Measurements from ENCODE around the gene GIT2. TPM values are rescaled to one million over a fixed set of nuclear protein-coding genes. Genes with fewer than 3 reads are reported as not detected.
"Not testable (repeated sequence)": the region's sequence is repeated elsewhere in the genome, so short reads cannot be mapped to it uniquely, and the experiment has no call there.

Gene GIT2
- polyA plus RNA-seq, 10 donors: 33.6 to 70.1 (median 49.0) TPM

DNA sequence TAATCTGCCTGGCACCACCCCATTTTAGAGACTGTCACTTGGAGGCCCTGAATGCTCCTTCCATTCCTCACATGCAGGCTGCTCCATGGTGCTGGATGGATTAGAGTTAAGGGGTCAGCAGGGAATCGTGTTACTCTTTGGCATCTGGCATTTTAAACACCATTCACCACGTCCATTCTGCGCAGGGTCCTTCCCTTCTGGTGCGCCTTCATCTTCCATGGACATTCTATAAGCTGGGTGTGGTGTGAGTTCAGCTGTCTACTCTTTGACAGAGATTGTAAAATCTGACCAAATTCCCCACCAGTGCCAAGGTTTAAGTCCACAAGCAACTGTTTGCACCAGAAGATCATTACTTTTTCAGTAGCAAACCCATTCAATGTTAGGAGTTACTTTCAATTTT lies 47.8 kb downstream of the GIT2 start:
- peak in 2 of 3 donors; percentile 67 for DNase-seq

- DNase-seq: peak in 1 of 3 donors; percentile 60
These were observed 48.6 kb downstream of the GIT2 start for GRCh38 chr12:109947521-109947920.

DNA sequence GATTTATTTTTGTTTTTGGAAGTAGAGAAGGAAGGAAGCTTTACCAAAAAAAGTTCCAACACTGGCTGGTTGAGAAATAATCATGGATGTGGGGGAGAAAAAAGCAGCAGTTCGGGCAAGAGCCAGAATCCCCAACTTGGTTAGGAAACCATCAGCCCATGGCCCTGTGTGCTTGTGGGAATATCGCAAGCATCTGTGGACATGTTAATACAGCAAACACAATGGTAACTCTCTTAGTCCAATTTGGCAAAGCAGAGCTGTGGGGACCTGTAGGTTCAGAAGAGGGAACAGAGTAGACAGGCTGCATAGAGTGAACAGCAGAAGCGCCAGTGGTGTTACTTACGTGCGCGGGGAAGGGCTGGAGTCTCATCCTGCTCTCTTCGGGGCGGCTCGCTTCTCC lies 49.3 kb downstream of the GIT2 start:
- DNase-seq: no peak

DNA sequence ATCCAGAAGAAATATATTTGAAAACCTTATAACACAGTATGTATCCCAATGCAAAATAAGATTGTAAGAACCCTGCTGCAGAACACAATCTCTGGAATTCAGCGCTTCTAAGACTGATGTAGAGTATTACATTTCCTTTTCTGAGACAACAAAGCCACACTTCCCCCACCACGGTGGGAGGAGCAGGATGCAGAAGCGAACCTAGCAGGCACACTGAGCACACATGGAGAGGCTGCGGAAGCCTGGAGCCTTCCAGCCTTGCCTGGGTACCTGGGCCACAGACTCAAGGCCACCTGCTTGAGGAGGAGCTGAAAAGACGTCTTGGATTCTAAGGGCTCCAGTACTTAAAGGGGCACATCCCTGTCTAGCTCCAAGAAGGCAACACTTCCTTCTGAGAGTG lies 49.7 kb downstream of the GIT2 start:
- no peak for DNase-seq

GRCh38 chr12:109944561-109945359 lies 51.4 kb downstream of the GIT2 start:
- peak in 1 of 3 donors; percentile 53 for DNase-seq

DNA sequence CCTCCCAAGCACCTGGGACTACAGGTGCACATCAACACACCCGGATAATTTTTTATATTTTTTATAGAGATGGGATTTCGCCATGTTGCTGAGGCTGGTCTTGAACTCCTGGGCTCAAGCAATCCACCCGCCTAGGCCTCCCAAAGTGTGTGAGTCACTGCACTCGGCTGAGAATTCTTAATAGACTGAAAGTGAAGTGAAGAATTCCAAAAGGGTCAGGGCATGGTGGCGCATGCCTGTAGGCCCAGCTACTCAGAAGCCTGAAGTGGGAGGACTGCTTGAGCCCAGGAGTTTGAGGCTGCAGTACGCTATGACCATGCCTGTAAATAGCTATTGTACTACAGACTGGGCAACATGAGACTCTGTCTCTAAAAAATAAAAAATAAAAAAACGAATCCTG lies 52.4 kb downstream of the GIT2 start:
- no peak for DNase-seq

GRCh38 chr12:109940339-109940923 lies 55.7 kb downstream of the GIT2 start:
- no peak for DNase-seq

GRCh38 chr12:109939504-109939903 lies 56.7 kb downstream of the GIT2 start:
- no peak for DNase-seq

GRCh38 chr12:109938947-109939346 lies 57.2 kb downstream of the GIT2 start:
- no peak for DNase-seq

DNA sequence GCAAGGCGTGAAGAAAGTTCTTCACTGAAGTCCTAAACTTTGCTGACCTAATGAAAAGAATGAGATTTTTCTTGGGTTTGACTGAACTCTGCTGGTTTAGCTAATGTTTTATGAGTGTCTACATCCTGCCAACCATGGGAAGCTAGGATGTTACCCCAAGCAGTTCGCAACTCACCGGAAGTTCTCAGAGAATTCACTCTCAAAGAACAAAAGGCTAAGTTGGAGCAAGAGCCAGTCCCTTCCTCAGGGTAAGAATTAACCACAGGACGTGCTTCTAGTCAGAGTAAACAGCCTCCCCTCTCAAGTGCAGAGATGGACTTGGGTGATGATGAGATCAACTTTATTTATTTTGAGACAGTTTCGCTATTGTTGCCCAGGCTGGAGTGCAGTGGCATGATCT lies 58.8 kb downstream of the GIT2 start:
- DNase-seq: no peak

DNA sequence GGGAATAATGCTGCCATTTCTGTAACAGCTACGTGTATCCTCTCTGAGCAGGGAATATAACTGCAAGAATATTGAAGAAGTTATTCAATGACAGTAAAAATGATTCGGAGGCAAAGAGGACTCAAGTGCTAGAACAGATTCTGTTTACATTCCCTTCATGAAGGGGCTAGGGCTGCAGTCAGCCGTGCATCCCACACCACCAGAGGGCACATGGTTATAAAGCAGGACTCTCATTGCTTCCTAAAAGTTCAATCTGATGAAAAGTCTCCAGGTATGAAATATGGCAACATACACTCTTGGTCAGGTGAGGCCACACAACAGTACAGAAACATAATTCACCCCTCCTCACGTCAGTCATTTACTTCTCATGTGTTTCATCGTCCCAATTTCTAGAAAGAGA lies 62.1 kb downstream of the GIT2 start:
- DNase-seq: no peak

- peak in 1 of 3 donors; percentile 40 for DNase-seq
These were observed 63.2 kb downstream of the GIT2 start for GRCh38 chr12:109932878-109933503.

GRCh38 chr12:109931143-109931542 lies 65.0 kb downstream of the GIT2 start:
- DNase-seq: no peak

GRCh38 chr12:109930028-109930800 lies 66.0 kb downstream of the GIT2 start:
- no peak for DNase-seq

DNA sequence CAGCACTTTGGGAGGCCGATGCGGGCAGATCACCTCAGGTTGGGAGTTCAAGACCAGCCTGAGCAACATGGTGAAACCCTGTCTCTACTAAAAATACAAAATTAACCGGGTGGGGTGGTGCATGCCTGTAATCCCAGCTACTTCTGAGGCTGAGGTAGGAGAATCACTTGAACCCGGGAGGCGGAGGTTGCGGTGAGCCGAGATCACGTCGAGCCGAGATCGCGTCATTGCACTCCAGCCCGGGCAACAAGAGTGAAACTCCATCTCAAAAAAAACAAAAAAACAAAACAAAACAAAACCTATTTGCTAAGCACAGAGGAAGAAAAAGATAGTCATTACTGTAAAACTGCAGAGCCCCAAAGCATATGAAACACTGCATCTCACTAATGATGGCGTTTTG lies 66.8 kb downstream of the GIT2 start:
- DNase-seq: not testable (repeated sequence)

- DNase-seq: no peak
These were observed 68.0 kb downstream of the GIT2 start for GRCh38 chr12:109928058-109928656.

GRCh38 chr12:109927622-109928021 lies 68.5 kb downstream of the GIT2 start:
- DNase-seq: peak in 2 of 3 donors; percentile 55 to 56

DNA sequence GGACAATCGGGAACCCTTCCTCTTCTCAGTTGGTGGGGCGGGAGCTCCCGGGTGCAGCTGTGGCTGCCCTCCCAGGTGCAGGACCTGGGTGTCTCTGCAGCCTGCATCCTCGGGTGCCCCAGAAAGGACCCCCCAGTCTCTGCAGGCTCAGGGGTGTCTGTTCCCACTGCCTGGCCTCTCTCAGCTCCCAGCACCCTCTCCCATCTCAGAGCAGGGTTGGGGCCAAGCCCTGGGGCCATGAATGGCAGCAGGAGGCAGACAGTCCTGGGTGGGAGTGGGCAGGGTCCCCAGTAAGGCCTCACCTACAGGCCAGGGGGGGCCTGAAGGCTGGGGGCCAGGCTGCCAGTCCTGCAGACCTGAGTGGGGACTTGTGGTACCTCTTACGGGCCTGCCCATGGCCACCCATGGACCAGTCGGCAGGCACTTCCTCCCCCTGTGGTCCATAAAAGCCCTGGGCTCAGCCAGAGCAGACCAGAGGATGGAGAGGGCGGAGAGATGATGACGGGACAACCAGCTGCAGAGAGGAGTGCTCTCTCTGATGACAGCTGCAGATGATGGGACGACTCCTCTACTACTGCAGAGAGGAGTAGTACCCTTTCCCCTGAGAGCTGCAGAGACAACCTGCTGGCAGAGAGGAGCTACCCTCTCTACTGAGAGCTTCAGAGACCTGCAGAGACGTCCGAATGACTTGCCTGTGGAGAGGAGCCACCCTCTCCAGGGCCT lies 69.5 kb downstream of the GIT2 start:
- no peak for DNase-seq

DNA sequence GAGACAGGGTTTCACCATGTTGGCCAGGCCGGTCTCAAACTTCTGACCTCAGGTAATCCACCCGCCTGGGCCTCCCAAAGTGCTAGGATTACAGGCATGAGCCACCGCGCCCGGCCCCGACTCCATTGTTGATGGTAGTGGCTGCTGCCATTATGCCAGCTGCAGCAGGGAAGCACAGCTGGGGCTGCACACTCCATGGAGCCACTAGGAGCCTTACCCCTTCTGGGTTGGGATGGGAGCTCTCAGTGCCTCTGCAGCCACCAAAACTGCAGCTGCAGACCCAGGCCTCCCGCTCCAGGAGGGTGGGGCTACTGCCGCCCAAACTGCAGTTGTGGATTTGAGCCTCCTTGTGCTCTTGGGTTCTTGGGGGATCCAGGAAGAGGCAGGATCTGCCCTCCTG lies 70.2 kb downstream of the GIT2 start:
- no peak for DNase-seq

DNA sequence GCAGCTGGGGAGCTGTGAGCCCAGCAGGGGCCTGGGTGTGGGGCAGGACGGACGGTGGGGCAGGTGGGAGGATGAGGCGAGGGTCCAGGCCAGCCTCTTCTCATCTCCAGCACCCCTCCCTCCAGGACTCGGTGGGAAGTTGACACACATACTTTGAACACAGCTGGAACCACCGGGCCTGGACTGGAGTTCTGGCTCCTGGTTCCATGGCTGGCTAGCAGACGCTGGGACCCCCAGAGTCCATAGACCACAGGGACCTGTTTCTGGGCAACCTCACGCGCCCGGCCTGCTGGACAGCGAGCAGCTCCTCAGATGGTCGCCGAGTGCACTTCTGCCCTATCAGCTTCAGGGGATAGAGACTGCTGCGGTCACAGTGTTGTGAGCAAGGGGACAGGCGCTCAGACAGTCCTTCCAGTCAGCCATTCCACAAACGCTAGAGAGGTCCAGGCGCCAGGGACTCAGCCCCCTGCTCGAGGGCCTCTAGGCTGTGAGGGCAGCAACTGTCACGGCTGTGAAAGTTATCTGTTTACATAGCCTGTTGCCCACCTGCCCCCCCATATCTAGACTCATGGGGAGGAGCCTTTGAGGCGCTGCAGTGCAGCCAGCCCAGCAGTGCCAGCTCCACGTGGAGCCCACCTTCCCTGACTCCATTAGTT lies 70.9 kb downstream of the GIT2 start:
- no peak for DNase-seq

Measured in muscle of back (tissue), 11 donors.